Rectal smooth muscle tissue (tissue), 1 donor: ENCODE results near the gene ASAP2.
"Not testable (repeated sequence)": the region's sequence is repeated elsewhere in the genome, so short reads cannot be mapped to it uniquely, and the experiment has no call there.

ENCODE experiments used
- H3K27ac ChIP-seq: one replicate; pipeline ENCODE4 v1.7.0; 2013; ENCODE audit warnings: low read depth, low read length, inconsistent platforms
- H3K27me3 ChIP-seq: one replicate; pipeline ENCODE4 v1.7.0; 2013; ENCODE audit warnings: low read length; ENCODE audit not compliant: control insufficient read depth, insufficient read depth
- H3K36me3 ChIP-seq: one replicate; pipeline ENCODE4 v1.7.0; 2013; ENCODE audit warnings: low read length; ENCODE audit not compliant: control insufficient read depth, insufficient read depth
- H3K4me1 ChIP-seq: one replicate; pipeline ENCODE4 v1.7.0; 2013; ENCODE audit warnings: low read length; ENCODE audit not compliant: control insufficient read depth, insufficient read depth
- H3K4me3 ChIP-seq: one replicate; pipeline ENCODE4 v1.7.0; 2013; ENCODE audit warnings: low read length
- H3K9ac ChIP-seq: one replicate; pipeline ENCODE4 v1.7.0; 2013; ENCODE audit warnings: low read length

Gene ASAP2

DNA sequence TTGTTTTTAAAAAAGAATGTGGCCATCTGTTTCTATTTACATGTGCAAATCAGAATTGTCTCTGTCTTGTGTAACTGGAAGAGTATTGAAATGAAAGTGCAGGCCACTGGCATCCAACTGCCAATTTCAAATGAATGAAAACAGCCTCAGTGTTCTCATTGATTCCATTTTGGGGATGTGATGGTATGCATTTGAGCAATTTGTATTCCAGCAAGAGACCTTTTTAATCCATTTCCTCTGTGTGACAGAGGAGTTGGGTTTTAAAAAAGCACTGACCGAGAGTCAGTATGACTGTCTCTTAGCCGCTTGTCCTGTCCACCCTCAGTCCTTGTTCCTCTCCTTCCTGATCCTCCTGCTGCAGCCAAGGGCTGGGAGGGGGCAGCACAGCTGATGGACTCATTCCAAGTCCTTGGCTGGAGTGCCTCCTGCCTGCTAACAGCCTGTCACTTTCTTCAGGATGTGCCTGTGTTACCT, 50.0 kb downstream of the ASAP2 start:
- Histone ChIP-seq H3K36me3 (no peaks in the 10 kb centered on the region), H3K4me3 (no peak overlapping the region), H3K27me3 (no peaks in the 10 kb centered on the region), H3K27ac (no peak overlapping the region), H3K4me1 (peaks cover 43% of the 10 kb centered on the region), H3K9ac (no peak overlapping the region)

DNA sequence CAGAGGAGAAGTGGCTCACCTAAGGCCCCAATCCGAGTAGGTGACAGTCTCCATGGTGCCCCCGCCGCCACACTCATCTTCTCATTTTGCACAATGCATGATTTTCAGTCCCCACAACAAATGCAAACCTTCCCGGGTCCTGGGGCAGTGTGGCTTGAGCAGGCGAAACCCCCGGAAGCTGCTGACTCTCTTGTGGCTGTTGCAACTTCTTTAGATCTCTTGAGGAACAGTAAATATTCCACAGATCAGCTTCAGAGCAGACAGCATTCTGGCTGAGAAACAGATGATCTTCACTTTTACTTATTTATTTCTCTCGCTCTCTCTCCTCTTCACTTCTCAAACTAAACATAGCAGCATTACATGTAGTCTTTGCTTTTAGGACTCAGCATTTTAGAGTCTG, 51.9 kb downstream of the ASAP2 start:
- no peaks in the 10 kb centered on the region for H3K36me3 ChIP-seq
- H3K27ac ChIP-seq = peak overlapping the region; percentile 74
- H3K27me3 ChIP-seq = no peaks in the 10 kb centered on the region
- H3K9ac ChIP-seq = peak overlapping the region; percentile 16
- peak overlapping the region; percentile 25 for H3K4me3 ChIP-seq
- H3K4me1 ChIP-seq = peaks cover 59% of the 10 kb centered on the region

DNA sequence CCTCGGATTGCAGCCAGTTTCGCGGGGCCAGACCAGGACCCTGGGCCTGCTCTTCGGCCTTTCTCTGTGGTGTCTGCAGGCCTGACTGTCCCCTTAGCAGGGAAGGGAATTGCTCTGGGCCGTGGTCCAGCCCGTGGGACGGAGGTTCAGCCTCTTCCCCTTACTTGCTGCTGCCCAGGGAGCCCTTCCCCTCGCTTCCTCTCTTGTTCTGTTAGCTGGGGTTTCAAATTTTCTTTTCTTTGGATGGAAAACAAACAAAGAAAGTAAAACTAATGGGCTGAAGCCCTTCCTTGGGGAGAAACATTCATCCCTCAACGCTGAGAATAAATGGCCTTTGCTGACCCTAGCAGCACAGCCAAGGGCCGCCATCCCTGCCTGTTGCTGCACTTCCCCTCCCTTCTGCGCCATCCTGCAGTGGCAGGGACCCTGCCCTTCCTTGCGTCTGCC, 52.4 kb downstream of the ASAP2 start:
- Histone ChIP-seq H3K27ac (peak overlapping the region; percentile 74), H3K27me3 (no peaks in the 10 kb centered on the region), H3K4me1 (peaks cover 62% of the 10 kb centered on the region), H3K4me3 (peak overlapping the region; percentile 25), H3K9ac (peak overlapping the region; percentile 16), H3K36me3 (no peaks in the 10 kb centered on the region)

DNA sequence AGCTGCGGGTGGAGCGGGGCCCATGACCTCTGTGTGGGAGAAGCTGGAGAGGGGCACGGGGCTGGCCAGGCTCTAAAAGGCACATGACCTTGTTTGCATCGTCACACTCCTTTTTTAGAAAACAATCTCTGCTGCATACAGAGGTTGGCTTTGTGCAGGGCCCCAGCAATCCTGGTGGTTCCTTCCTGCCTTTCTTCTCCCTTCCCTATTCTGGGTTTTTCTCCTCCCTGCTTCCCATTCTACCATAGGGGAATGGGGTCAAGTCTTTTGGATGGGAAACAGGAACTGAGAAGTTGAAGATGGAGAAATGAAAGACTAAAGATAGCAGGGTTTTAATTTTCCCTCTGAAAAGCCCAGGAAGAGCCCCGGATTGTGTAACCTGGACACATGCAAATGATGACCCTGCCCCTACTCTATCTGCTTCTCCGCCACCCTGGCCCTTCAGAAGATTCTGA, 53.9 kb downstream of the ASAP2 start:
- H3K36me3 ChIP-seq = no peaks in the 10 kb centered on the region
- H3K27ac ChIP-seq = peak overlapping the region; percentile 74
- peak overlapping the region; percentile 1 for H3K4me3 ChIP-seq
- H3K9ac ChIP-seq = no peak overlapping the region
- H3K4me1 ChIP-seq = peaks cover 62% of the 10 kb centered on the region
- no peaks in the 10 kb centered on the region for H3K27me3 ChIP-seq

DNA sequence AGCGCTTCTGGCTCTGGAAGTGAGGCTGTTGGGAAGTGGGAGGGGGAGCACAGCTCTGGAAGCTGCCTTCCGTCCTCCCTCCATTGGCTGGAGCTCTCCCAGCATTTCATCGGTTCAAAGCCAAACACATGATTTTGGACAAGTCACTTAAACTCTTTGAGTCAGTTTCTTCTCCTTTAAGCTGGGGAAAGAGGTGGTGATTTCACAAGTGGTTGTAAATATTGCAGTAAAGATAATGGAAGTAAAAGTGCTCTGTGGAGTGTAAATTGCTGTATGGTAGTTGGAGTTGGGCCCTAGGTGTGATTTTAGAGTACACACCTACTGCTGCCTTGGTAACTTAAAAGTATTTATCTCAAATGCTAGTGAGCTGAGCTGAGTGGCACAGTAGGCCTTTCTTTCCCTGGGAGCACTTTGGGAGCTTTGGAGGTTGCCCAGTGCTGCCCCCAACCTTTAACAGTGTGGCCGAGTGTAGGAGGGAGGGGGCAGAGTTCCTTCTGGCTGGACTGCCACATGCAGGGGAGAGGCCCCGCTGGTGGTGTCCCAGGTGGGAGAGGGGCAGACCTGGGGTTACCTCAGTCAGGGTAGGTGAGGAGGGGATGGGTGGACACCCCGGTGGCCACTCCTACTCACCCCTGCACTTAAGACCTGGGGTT, 54.7 kb downstream of the ASAP2 start:
- Histone ChIP-seq H3K36me3 (no peaks in the 10 kb centered on the region), H3K27me3 (no peaks in the 10 kb centered on the region), H3K4me3 (peak overlapping the region; percentile 2), H3K9ac (no peak overlapping the region), H3K4me1 (peaks cover 60% of the 10 kb centered on the region), H3K27ac (peak overlapping the region; percentile 74)

DNA sequence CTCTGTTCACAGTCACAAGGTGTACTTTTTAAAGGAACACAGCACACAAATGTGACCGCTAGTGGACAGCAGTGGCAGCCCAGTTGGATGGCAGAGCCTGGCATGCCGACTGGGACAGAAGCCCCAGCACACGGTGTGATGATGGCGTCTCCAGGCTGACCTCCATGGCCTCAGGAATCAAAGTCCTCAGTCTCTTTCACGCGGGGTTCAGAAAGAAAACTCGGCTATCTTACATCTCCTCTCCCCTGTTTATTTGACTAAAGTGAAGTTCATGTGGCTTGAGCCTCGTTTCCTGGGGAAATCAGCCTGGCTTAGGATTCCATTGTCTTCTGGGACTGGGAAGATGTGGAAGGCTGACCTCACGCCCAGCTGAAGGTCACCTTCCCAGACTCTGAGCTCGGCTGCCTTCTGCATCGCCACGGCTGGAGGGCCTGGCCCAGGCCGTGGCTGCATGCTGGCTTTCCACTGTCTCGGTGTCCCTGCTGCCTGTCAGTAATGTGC, 56.1 kb downstream of the ASAP2 start:
- Histone ChIP-seq H3K4me1 (peaks cover 54% of the 10 kb centered on the region), H3K4me3 (no peak overlapping the region), H3K36me3 (no peaks in the 10 kb centered on the region), H3K27ac (peak overlapping the region; percentile 74), H3K9ac (no peak overlapping the region), H3K27me3 (no peaks in the 10 kb centered on the region)

DNA sequence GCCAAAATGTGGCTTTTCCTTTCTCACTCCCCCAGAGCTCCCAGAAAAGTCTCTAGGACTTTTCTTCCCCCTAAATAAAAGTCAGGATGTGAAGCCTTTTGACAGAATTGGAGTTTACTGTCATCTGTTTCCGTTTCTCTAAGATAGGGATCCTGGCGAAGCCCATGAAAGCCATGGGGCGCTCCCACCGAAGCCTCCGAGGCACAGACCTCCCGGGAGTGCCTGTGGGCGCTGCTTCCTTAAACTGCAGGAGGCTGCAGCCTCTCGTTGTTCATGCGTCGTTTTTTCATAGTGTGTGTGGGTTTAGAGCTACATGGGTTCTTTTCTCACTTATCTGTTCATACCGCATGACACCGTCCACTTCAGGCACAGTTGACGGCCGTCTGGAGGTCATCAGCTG, 56.8 kb downstream of the ASAP2 start:
- Histone ChIP-seq H3K27me3 (no peaks in the 10 kb centered on the region), H3K4me1 (peaks cover 52% of the 10 kb centered on the region), H3K36me3 (no peaks in the 10 kb centered on the region), H3K9ac (no peak overlapping the region), H3K27ac (peak overlapping the region; percentile 74), H3K4me3 (no peak overlapping the region)

DNA sequence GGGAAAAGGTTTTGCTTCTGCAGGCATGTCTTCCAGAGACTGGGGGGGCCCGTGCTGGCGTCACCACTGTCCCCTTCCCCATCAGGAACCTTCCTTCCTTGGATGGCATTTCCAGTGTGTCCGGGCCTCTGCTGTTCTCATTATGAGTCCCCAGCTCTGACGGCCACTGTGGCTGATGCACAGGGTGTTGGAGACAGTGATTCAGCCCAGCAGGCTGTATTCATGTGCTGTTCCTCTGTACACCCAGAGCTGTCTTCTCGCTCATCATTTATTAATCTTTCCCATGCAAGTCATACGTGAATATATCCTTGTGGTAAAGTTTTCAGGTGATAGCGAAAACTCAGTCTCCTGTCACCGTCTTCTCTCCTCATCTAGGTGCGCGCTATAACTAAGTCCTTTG, 57.7 kb downstream of the ASAP2 start:
- peaks cover 43% of the 10 kb centered on the region for H3K4me1 ChIP-seq
- H3K27ac ChIP-seq = no peak overlapping the region
- no peak overlapping the region for H3K9ac ChIP-seq
- no peaks in the 10 kb centered on the region for H3K27me3 ChIP-seq
- no peaks in the 10 kb centered on the region for H3K36me3 ChIP-seq
- no peak overlapping the region for H3K4me3 ChIP-seq

DNA sequence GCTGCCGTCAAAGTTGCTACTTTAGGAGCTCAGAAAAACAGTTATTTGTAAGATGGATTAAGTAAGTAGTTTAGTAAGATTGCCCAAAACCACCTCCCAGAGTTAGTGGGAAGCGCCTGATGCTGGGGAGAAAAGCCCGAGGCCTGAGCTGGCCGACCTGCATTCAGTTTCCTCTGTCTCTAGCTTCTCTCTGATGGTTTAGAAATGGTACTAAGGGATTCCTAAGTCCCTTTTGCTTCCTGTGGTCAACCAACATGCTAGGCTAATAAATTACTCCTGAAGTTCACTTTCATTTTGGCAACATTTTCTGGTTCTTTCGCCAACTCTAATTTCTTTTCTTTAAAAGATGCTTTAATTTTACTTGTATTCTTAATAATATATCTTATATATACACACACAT, 60.1 kb downstream of the ASAP2 start:
- H3K9ac ChIP-seq = no peak overlapping the region
- H3K4me1 ChIP-seq = peaks cover 19% of the 10 kb centered on the region
- no peaks in the 10 kb centered on the region for H3K36me3 ChIP-seq
- no peak overlapping the region for H3K27ac ChIP-seq
- no peak overlapping the region for H3K4me3 ChIP-seq
- H3K27me3 ChIP-seq = no peaks in the 10 kb centered on the region

DNA sequence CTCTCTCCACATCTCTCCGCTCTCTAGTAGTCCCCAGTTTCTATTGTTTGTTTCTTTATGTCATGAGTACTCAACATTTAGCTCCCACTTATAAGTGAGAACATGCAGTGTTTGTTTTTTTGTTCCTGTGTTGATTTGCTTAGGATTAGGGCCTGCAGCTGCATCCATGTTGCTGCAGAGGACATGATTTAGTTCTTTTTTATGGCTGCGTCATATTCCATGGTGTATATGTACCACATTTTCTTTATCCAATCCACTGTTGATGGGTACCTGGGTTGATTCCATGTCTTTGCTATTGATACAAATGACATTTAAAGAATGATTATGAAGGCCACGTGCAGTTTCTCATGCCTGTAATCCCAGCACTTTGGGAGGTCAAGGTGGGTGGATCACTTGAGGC, 60.7 kb downstream of the ASAP2 start:
- H3K27ac ChIP-seq = not testable (repeated sequence)

DNA sequence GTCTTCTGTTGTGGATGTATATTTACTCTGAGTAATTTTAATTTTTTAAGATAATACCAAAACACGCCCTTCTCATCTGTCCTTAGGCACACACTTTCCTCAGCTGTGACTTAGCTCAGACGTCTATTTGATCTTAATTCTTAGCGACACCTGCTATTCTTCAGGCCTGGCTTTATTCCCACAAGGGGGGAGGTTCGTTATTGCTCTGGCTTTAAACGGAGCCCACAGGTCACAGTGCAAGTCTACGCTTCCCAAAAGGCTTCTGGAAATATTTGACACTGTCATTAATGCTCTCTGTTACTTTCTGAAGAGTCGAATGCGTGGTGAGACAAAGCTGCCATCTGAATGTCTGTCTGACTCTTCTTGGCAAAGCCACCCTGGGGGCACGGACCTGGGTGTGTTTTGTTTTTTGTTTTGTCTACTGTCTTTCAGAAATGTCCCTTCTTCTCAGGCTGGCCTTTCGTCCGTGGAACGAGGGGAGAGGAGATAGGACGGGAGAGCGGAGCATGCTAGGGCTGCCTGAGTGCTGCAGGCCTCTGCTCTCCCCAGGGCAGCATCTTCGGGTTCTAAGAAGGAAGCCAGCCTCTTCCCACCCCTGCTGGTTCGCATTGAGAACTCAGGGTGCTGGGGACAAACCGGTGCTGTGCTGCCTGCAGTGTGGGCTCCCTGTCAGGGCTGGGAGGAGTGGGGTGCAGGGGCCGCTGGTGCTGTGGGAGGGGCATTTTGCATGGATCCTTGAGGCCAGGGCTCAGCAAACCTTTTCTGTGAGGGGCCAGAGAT, 61.9 kb downstream of the ASAP2 start:
- H3K9ac ChIP-seq = no peak overlapping the region
- no peak overlapping the region for H3K27ac ChIP-seq
- no peak overlapping the region for H3K4me3 ChIP-seq
- peaks cover 5% of the 10 kb centered on the region for H3K4me1 ChIP-seq
- H3K36me3 ChIP-seq = no peaks in the 10 kb centered on the region
- no peaks in the 10 kb centered on the region for H3K27me3 ChIP-seq

More for the DNA sequence above, 60.7 kb downstream of the ASAP2 start:
- not testable (repeated sequence) for H3K27me3 ChIP-seq, H3K9ac ChIP-seq, H3K4me3 ChIP-seq, H3K36me3 ChIP-seq
- peaks cover 16% of the 10 kb centered on the region for H3K4me1 ChIP-seq

DNA sequence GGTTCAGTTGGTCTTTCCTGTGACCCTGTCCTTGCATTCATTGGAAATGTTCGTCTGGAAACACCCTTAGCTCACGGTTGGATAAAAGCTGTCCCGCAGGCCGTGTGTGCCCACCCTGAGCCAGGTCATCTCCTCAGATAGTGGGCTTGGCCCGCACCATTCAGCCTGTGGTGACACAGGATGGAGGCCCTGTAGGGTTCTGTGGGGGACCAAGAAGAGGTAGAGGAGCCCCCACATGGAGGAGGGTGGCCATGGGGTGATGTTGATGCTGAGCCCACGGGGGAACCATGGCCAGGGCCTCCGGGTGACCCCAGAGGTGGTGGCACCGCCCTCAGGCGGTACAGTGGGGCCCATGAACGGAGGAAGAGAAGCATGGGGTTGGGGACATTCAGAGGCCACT, 62.7 kb downstream of the ASAP2 start:
- Histone ChIP-seq H3K36me3 (no peaks in the 10 kb centered on the region), H3K4me3 (no peak overlapping the region), H3K9ac (no peak overlapping the region), H3K4me1 (peaks cover 2% of the 10 kb centered on the region), H3K27me3 (no peaks in the 10 kb centered on the region), H3K27ac (no peak overlapping the region)
